Measurements from ENCODE around the gene MEF2A. TPM values are rescaled to one million over a fixed set of nuclear protein-coding genes. Genes with fewer than 3 reads are reported as not detected.

Gene MEF2A
- polyA plus RNA-seq, 3 donors, result 20.3 to 61.8 (median 33.5) TPM

GRCh38 chr15:99558571-99558970 is 7.2 kb upstream of the MEF2A start:
- TF ChIP-seq CTCF (IDR thresholded peaks at IDR 0.05), result no peak
- intact Hi-C loops (cut with micrococcal nuclease), result no loop called here
- H3K9me3 ChIP-seq (replicated peaks in 1 of 2; ENCODE audit: control insufficient read depth in 1 of 2, insufficient read depth in 1 of 2, low read length in 2 of 2), result no peaks in the 10 kb centered on the region
- H3K4me2 ChIP-seq (replicated peaks; ENCODE audit: extremely low read depth, low read length, poor library complexity, severe bottlenecking), result no peak overlapping the region
- Mint-ChIP-seq H3K4me3 (no peak overlapping the region), H3K4me1 (peaks cover 27% of the 10 kb centered on the region), H3K36me3 (no peaks in the 10 kb centered on the region), H3K27ac (no peak overlapping the region), H3K9me3 (peaks cover 0 to 2% (median 0%) of the 10 kb centered on the region in 7 donors), H3K27me3 (ENCODE audit: low read depth in 3 of 3) (peaks cover 0 to 7% (median 5%) of the 10 kb centered on the region in 3 donors)
- no peak overlapping the region for H3K27ac ChIP-seq (ENCODE audit: low read depth in 1 of 2, low read length in 2 of 2)
- H2AFZ ChIP-seq (ENCODE audit: insufficient read depth, low read depth, low read length, poor library complexity, severe bottlenecking), result no peak overlapping the region
- H3K9ac ChIP-seq (ENCODE audit: insufficient read depth, low read length, poor library complexity, severe bottlenecking), result no peak overlapping the region
- WGBS (ENCODE audit: insufficient coverage), result 89% methylated on average over 1 of the region's 3 CpGs
- H3K79me2 ChIP-seq (ENCODE audit: insufficient read depth, low read length), result no peaks in the 10 kb centered on the region
- H3K4me1 ChIP-seq (ENCODE audit: control insufficient read depth in 1 of 2, insufficient read depth in 2 of 2, low read length in 2 of 2), result peaks cover 17 to 19% of the 10 kb centered on the region in 2 donors
- no peaks in the 10 kb centered on the region for H4K20me1 ChIP-seq (ENCODE audit: insufficient read depth, low read length)
- H3K4me3 ChIP-seq (replicated peaks in 1 of 3; ENCODE audit: low read depth in 2 of 3, low read length in 3 of 3), result no peak overlapping the region
- H3K36me3 ChIP-seq (replicated peaks in 1 of 2; ENCODE audit: control insufficient read depth in 1 of 2, insufficient read depth in 2 of 2, low read length in 2 of 2), result no peaks in the 10 kb centered on the region
- no peaks in the 10 kb centered on the region for H3K27me3 ChIP-seq (ENCODE audit: control insufficient read depth in 2 of 2, insufficient read depth in 2 of 2, low read length in 2 of 2)
- no peak for DNase-seq

- H4K20me1 ChIP-seq (ENCODE audit: insufficient read depth, low read length), result no peaks in the 10 kb centered on the region
- H3K36me3 ChIP-seq (replicated peaks in 1 of 2; ENCODE audit: control insufficient read depth in 1 of 2, insufficient read depth in 2 of 2, low read length in 2 of 2), result no peaks in the 10 kb centered on the region
- H2AFZ ChIP-seq (ENCODE audit: insufficient read depth, low read depth, low read length, poor library complexity, severe bottlenecking), result peak overlapping the region; percentile 44
- no peak overlapping the region for H3K4me3 Mint-ChIP-seq
- TF ChIP-seq CTCF (IDR thresholded peaks at IDR 0.05), result no peak
- H3K9me3 Mint-ChIP-seq, result no peaks in the 10 kb centered on the region
- peaks cover 33% of the 10 kb centered on the region for H3K4me1 Mint-ChIP-seq
- peaks cover 31 to 35% of the 10 kb centered on the region in 2 donors for H3K4me1 ChIP-seq (ENCODE audit: control insufficient read depth in 1 of 2, insufficient read depth in 2 of 2, low read length in 2 of 2)
- intact Hi-C loops (cut with micrococcal nuclease), result loop anchor here (5.0 to 10.0 kb wide), 5 partner anchors 49 to 307 kb away; partner anchors contain the start of gene LRRC28 (in 1 of the 2)
- H3K9me3 ChIP-seq (replicated peaks in 1 of 2; ENCODE audit: control insufficient read depth in 1 of 2, insufficient read depth in 1 of 2, low read length in 2 of 2), result no peaks in the 10 kb centered on the region
- peaks cover 4% of the 10 kb centered on the region for H3K79me2 ChIP-seq (ENCODE audit: insufficient read depth, low read length)
- no peaks in the 10 kb centered on the region for H3K36me3 Mint-ChIP-seq
- no peak overlapping the region for H3K27ac ChIP-seq (ENCODE audit: low read depth in 1 of 2, low read length in 2 of 2)
- DNase-seq, result no peak
- peak overlapping the region in 1 of 7 donors; percentile 7 for H3K27ac Mint-ChIP-seq
- H3K27me3 ChIP-seq (ENCODE audit: control insufficient read depth in 2 of 2, insufficient read depth in 2 of 2, low read length in 2 of 2), result no peaks in the 10 kb centered on the region
- H3K27me3 Mint-ChIP-seq (ENCODE audit: low read depth in 3 of 3), result peaks cover 0 to 6% (median 5%) of the 10 kb centered on the region in 3 donors
- over 99% methylated on average over 9 of the region's 10 CpGs for WGBS (ENCODE audit: insufficient coverage)
- no peak overlapping the region for H3K9ac ChIP-seq (ENCODE audit: insufficient read depth, low read length, poor library complexity, severe bottlenecking)
- H3K4me3 ChIP-seq (replicated peaks in 1 of 3; ENCODE audit: low read depth in 2 of 3, low read length in 3 of 3), result no peak overlapping the region
- H3K4me2 ChIP-seq (replicated peaks; ENCODE audit: extremely low read depth, low read length, poor library complexity, severe bottlenecking), result no peak overlapping the region
Measured at GRCh38 chr15:99561476-99562230, 4.1 kb upstream of the MEF2A start.
